Activated naive CD4-positive, alpha-beta T cell (primary cell): Measurements from ENCODE around the gene SMIM28.

Experiments used
- DNase-seq, 4 experiments: peaks; one replicate each; lab custom pipeline; 2025; lab: John Stamatoyannopoulos, UW

The SMIM28 gene

DNA sequence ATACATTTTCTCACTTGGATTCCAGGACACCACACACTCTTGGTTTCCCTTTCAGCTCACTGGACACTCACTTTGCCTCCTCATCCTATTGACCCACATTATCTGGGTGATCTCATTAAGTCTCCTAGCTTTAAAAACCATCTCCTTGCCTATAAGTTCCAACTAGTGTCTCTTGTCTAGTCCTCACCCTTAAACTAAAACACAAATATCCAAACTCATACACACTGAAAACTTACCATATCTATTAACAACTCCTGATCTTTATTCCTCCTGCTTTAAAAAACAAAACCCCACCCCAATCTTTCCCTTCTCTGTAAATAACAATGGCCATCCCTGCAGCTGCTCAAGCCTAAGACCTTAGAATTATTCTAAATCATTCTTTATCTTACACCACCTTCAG is 3.5 kb upstream of the SMIM28 start:
- no peak for DNase-seq

GRCh38 chr6:138374815-138375214 is 2.9 kb upstream of the SMIM28 start:
- no peak for DNase-seq

GRCh38 chr6:138377042-138377441 is 663 bp upstream of the SMIM28 start:
- DNase-seq, result no peak

DNA sequence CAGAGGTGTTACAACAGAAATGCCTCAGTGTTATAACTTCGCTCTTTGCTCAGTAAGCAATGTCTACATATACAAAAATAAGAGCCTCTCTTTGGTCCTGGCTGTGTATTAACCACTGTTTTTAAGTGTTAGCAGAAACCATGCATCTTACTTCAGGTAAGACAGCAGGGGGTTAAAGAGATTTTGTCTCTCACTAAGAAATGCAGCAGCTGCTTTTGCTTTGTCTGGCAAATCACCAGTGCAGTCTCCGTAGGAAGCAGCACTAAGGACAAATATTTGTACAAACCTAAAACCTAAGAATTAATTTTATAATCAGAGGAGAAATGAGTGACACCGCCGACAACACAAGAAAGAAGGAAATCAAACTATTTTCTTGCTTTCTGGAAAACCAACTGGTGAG is 758 bp downstream of the SMIM28 start:
- DNase-seq, result no peak

- DNase-seq, result no peak
These were observed 5.0 kb downstream of the SMIM28 start for GRCh38 chr6:138382498-138383265.

DNA sequence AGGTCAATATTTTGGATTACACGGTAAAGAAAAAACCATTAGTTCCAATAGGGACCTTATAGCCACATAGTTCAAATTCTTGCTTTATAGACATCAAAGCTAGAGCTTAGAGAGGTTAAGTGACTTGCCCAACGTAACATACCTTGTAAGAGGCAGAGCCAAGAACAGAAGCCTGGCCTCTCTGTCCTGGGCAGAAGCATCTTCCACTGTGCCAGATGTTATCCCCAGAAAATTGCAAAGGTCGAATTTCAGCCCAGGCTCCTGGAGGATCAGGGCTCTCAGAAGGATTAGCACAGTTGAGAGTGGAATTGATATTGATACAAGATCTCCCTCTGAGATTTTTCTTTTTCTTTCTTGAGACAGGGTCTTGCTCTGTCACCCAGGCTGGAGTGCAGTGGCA is 6.1 kb downstream of the SMIM28 start:
- no peak for DNase-seq

DNA sequence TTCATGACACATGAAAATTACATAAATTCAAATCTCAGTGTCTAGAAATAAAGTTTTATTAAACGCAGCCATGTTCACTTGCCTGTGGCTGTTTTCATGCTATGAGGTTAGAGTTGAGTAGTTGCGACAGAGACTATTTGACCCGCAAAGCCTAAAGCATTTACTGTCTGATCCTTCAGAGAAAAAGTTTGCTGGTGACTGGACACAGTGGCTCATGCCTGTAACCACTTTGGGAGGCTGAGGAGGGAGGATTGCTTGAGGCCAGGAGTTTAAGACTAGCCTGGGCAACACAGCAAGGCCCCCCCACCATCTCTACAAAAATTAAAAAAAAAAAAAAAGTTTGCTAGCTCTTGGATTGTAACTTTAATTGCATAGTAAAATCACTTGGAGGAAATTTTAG is 9.2 kb downstream of the SMIM28 start:
- DNase-seq, result no peak

GRCh38 chr6:138387577-138388368 is 10.1 kb downstream of the SMIM28 start:
- DNase-seq, result no peak

- no peak for DNase-seq
These were observed 11.8 kb downstream of the SMIM28 start for GRCh38 chr6:138389551-138389950.

DNA sequence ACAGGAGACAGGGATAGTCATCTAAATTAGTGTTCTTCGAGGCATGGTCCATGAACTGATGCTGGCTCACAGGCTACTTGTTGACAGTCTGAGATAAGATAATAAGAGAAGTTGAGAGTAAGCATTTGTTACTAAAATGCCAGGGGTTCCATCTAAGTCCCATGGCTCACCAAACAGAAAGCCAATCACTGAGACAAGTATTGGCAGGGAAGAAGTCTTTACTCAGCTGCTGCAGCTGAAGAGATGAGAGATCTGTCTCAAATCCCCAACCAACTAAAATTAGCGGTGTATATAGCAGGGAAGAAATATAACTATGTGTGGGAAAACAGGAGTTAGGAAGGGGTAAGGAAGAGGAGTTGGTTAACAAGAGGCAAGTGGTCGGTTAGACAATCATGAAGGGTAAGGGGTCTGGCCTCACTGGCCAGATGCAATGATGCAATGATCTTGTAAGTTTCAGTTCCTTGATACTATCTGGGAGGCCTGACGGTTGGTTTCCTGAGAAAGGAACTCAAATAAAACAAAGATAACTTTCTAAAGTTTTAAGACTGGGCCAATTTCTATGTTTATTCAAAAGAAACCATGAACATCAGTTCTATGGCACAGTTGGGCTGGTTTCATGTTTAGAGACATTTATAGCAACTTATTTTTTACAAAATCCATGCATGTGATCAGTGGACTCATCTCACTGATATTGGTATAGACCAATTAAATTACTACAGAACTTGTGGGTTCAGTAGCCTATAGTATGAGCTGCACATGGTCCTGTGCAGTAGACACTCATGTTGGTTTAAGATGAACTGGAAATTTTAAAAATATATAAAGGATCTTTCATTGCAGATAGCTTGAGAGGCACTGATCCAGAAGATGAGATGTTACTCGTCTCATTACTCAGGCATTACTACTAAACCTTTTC is 16.4 kb downstream of the SMIM28 start:
- DNase-seq, result no peak

DNA sequence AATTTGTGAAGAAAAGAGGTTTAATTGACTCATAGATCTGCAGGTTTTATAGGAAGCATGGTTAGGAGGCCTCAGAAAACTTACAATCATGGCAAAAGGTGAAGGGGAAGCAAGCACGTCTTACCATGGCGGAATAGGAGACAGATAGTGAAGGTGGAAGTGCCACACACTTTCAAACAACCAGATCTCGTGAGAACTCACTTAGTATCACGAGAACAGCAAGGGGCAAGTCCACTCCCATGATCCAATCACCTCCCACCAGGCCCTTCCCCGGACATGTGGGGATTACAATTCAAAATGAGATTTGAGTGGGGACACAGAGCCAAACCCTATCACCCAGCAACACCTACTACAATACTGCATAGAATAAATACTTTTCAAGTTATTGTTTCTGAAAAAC is 19.0 kb downstream of the SMIM28 start:
- no peak for DNase-seq

DNA sequence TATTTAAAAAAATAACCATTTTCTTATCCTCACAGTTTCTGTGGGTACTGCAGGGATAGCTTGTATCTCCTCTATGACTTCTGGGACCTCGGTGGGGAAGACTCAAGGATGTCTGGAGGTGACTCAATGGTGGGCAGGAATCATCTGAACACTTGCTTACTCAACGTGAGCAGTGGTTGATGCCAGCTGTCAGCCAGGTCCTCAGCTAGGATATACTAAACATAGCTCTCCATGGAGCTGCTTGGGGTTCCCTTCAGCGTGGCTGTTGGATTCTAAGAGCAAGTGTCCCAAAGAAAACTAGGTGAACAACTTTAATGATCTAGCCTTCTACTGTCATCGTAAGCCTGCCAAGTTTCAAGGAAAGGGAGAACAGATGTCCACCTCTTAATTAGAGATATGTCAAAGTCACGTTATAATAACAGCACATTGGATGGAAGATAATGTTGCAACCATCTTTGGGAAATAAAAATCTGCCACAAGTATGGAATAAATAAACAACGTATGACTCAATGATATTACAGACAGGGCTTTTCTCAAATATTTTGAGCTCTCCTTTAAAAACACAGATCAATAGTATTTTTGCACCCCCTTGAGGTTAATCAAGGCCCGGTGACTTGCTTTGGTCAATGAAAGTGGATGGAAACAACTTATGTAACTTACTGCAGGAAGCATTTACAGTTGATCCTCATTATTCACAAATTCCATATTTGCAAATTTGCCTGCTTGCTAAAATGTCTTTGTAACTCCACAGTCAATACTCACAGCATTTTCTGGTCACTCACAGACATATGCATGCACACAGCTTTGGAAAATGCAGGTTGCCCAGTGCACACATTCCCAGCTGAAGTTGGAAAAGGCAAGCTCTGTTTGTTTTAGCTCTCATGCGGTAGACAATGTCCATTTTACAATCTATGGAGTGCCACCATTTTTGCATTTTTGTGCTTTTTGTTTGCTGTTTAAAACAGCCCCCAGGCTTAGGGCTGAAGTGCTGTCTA is 19.7 kb downstream of the SMIM28 start:
- DNase-seq, result no peak

DNA sequence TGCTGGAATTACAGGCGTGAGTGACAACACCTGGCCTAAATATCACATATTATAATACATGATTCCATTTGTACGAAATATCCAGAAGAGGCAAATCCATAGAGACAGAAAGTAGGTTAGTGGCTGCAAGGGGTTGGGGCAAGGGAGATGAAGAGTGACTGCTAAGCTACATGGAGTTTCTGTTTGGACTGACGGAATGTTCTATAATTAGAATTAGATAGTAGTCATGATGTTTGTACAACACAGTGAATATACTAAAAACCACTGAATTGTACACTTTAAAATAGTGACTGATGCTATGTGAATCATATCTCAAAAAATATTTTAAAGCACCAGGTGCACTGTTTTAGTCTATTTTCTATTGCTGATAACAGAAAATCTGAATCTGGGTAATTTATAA is 22.6 kb downstream of the SMIM28 start:
- DNase-seq, result no peak

DNA sequence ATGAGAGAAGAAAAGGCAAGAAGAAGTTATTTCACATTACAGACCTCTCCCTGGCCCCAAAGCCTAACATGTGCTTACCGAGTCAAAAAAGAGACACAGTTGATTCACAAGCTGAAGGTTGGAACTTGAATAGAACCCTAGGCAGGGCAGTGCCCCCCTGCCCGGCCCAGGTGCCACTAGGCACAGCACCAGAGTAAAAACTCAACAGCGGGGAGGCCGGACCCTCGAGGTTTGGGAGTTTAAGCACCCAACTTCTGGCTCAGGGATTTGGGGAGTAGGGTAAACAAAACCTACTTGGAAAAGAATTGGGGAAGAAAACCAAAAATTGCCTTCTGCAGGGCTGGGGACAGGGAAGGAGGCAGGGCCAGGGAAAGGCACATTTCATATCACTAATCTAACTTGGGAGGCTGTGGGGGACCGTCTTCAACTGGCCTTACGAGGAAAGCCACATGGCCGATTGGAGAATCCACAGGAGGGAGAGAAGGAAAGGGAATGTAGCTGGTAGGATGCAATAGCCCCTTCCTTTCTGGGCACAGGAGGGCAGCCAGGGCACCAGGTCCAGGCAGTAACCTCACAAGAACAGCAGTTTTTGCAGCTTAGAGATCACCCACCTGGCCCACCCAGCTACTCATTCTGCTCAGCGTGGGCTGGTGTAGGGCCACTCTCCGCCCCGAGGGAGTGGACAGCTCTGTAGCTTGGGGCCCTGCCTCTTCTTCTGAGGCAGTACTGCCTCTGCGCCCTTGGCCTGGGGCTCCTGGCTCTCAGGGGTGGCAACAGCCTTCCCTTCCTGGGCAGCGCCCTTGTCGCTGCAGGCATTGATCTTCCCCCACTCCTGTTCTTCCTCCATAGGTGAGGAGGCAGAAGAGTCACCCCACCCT is 24.5 kb downstream of the SMIM28 start:
- no peak for DNase-seq

DNA sequence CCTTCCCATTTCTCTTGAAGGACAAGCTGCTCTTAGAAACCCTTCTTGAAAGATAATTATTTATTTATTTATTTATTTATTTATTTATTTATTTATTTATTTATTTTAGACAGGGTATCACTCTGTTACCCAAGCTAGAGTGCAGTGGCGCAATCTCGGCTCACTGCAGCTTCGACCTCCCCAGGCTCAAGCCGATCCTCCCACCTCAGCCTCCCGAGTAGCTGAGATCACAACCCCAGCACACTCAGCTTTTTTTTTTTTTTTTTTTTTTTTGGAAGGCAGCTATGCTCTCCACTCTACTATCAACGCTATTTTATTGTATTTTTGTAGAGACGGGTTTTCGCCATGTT is 25.1 kb downstream of the SMIM28 start:
- DNase-seq, result no peak

- peak in 2 of 4 experiments; percentile 4 to 41 for DNase-seq
These were observed 25.7 kb downstream of the SMIM28 start for GRCh38 chr6:138403324-138403800.

- peak; percentile 50 to 91 (median 75) for DNase-seq
These were observed 26.3 kb downstream of the SMIM28 start, which contains the start of gene HEBP2 for GRCh38 chr6:138403801-138404665. Gene HEBP2, plus strand, starts transcription at chr6:138404223. Its CDS starts 273 bp downstream, at chr6:138404496.

GRCh38 chr6:138404666-138405337 is 27.1 kb downstream of the SMIM28 start:
- DNase-seq, result peak in 3 of 4 experiments; percentile 11 to 34 (median 17)
